ENCODE measurements around the gene OR2C3. TPM values are rescaled to one million over a fixed set of nuclear protein-coding genes. Genes with fewer than 3 reads are reported as not detected.
"Not testable (repeated sequence)": the region's sequence is repeated elsewhere in the genome, so short reads cannot be mapped to it uniquely, and the experiment has no call there.

The OR2C3 gene
- total RNA-seq, 2 experiments from 2014 or later, result not detected

DNA sequence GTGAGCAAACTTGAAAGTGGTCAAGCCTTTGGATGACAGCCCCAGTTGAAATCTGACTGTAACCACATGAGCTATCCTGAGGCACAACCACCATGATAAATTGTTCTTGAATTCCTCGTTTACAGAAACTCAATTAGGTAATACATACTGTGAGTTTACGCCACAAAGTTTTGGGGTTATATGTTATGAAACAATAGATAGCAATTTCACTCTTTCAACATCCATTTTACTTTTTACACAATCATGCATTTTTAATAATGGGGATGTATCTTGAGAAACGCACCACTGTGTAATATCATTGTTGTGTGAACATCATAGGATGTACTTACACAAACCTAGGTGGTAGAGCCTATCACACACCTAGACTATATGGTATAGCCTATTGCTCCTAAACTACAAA is 35.4 kb downstream of the OR2C3 start:
- POLR2A ChIA-PET, result no interaction called here
- H3K36me3 Mint-ChIP-seq (ENCODE audit: low read depth), result no peaks in the 10 kb centered on the region
- H3K9me3 Mint-ChIP-seq (ENCODE audit: insufficient read depth), result no peaks in the 10 kb centered on the region
- CTCF ChIA-PET, result interaction anchor here (1.5 kb wide), 1 partner anchor 16 kb away, joined by 3 read pairs; no protein-coding TSS in a partner anchor
- peaks cover 13% of the 10 kb centered on the region for H3K27me3 Mint-ChIP-seq (ENCODE audit: low read depth)
- ATAC-seq, result no peak
- no peak overlapping the region for H3K27ac Mint-ChIP-seq
- no peaks in the 10 kb centered on the region for H3K4me1 Mint-ChIP-seq (ENCODE audit: low read depth)
- H3K4me3 Mint-ChIP-seq, result no peak overlapping the region
- DNase-seq, result no peak

DNA sequence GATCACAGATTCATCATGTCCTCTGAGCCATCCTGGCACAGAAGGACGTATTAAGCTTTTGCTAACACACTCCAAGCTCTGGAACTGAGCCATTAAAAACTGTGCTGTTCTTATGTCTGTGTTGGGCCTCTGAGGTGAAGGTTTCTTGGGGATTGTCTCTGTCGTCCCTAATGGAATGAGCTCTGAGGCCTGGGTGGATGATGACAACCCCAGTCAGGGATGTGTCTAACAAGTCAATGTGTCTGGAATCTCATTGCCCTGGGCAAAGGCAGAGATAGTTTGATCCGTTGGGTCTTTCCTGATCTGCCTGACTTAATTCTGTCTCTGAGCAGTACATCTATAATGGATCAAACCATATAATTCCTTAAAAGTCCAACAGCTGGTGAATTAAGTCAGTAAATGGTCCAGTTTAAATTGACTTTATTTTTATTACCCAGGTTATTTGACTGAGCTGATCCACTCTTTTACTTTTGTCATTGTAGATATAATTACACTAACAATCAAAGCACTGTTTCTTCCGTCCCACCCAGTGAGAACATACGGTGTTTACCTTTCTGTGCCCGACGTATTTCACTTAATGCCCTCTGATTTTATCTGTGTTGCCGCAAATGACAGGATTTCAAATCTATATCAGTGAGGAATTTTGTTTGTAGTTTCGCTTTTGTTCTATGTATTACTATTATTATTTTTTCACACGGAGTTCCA is 39.5 kb downstream of the OR2C3 start:
- Mint-ChIP-seq H3K27me3 (ENCODE audit: low read depth) (peaks cover 19% of the 10 kb centered on the region), H3K4me3 (no peak overlapping the region), H3K36me3 (ENCODE audit: low read depth) (no peaks in the 10 kb centered on the region), H3K9me3 (ENCODE audit: insufficient read depth) (no peaks in the 10 kb centered on the region), H3K4me1 (ENCODE audit: low read depth) (no peaks in the 10 kb centered on the region), H3K27ac (no peak overlapping the region)
- POLR2A ChIA-PET, result no interaction called here
- CTCF ChIA-PET, result interaction anchor here (1.3 kb wide), 1 partner anchor 124 kb away, joined by 3 read pairs; no protein-coding TSS in a partner anchor
- ATAC-seq (no peak), DNase-seq (no peak)

DNA sequence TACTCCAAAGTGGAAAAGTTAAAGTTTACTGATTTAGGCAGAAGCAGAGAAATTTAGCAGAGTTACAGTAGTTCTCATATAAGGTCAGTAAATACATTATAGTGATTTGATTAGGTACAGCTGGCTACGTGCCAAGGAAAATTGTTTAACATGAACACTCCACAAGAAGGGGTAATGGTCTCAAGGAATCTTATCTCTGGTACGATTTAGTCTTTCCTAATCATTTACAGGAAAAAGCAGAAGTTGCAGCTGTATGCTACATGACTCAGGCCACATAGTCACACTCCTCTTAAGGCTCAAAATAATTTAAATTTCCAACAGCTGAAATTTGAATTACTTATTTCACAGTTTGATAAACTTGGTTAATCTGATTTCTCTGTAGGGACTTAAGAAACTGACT is 41.5 kb downstream of the OR2C3 start:
- H3K36me3 Mint-ChIP-seq (ENCODE audit: low read depth), result no peaks in the 10 kb centered on the region
- H3K27me3 Mint-ChIP-seq (ENCODE audit: low read depth), result peaks cover 21% of the 10 kb centered on the region
- no peak overlapping the region for H3K27ac Mint-ChIP-seq
- H3K4me1 Mint-ChIP-seq (ENCODE audit: low read depth), result no peaks in the 10 kb centered on the region
- no peaks in the 10 kb centered on the region for H3K9me3 Mint-ChIP-seq (ENCODE audit: insufficient read depth)
- no peak for ATAC-seq
- DNase-seq, result no peak
- H3K4me3 Mint-ChIP-seq, result no peak overlapping the region
- CTCF ChIA-PET, result no interaction called here
- POLR2A ChIA-PET, result interaction anchor here (0.9 kb wide), 1 partner anchor 9 kb away, joined by 4 read pairs; no protein-coding TSS in a partner anchor

DNA sequence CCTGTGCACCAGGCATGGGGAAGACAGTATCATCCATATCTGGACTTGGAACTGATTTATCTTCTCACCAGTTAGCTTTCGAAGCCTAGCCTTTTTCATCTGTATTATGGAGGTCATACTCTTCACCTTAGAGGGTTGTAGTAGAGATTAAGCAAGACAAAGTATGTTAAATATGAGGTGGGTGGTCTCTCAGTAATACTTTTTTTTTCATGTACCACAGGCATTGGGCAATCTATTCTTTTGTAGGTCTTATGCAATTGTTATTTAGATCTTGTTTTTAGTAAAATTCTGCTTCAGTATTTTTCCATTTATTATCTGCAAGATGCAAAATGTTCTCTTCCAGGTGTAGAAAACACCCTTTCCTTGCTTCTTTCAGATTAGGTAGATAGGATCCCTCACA is 43.1 kb downstream of the OR2C3 start:
- ChIA-PET POLR2A (no interaction called here), CTCF (no interaction called here)

DNA sequence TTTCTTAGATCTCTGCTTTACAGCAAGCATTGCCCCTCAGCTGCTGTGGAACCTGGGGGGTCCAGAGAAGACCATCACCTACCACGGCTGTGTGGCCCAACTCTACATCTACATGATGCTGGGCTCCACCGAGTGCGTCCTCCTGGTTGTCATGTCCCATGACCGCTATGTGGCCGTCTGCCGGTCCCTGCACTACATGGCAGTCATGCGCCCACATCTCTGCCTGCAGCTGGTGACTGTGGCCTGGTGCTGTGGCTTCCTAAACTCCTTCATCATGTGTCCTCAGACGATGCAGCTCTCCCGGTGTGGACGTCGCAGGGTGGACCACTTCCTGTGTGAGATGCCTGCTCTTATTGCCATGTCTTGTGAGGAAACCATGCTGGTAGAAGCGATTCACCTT is 44.9 kb downstream of the OR2C3 start:
- no peaks in the 10 kb centered on the region for H3K36me3 Mint-ChIP-seq (ENCODE audit: low read depth)
- H3K4me1 Mint-ChIP-seq (ENCODE audit: low read depth), result no peaks in the 10 kb centered on the region
- ChIA-PET CTCF (interaction anchor here (6.9 kb wide), 1 partner anchor 101 kb away, joined by 62 read pairs; no protein-coding TSS in a partner anchor), POLR2A (no interaction called here)
- no peak for ATAC-seq
- H3K9me3 Mint-ChIP-seq (ENCODE audit: insufficient read depth), result no peaks in the 10 kb centered on the region
- no peak overlapping the region for H3K4me3 Mint-ChIP-seq
- DNase-seq, result no peak
- peaks cover 24% of the 10 kb centered on the region for H3K27me3 Mint-ChIP-seq (ENCODE audit: low read depth)
- no peak overlapping the region for H3K27ac Mint-ChIP-seq

More for the DNA sequence above, 43.1 kb downstream of the OR2C3 start:
- Mint-ChIP-seq H3K4me3 (no peak overlapping the region), H3K4me1 (ENCODE audit: low read depth) (no peaks in the 10 kb centered on the region), H3K9me3 (ENCODE audit: insufficient read depth) (no peaks in the 10 kb centered on the region), H3K27me3 (ENCODE audit: low read depth) (peaks cover 25% of the 10 kb centered on the region), H3K27ac (no peak overlapping the region), H3K36me3 (ENCODE audit: low read depth) (no peaks in the 10 kb centered on the region)
- ATAC-seq, result no peak
- DNase-seq, result no peak

DNA sequence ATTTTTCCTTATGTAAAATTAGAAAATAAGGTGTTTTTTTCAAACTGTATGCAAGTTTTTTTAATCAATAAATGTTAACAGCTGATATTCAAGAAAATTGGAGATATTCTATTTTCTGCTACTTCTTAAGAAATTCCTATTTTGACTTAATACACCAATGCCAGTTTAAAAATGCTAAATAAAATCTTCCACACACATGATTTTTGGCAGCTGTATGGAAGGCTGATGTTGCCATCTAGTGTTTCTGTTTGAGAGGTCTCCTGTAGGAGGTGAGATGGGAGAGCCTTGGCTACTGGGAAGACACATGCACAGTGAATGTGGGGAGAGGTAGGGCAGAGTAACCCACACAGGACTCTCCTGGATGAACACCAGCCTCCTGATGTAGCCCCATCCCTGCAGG is 49.2 kb downstream of the OR2C3 start:
- Mint-ChIP-seq H3K4me3 (no peak overlapping the region), H3K27me3 (ENCODE audit: low read depth) (peaks cover 15% of the 10 kb centered on the region), H3K4me1 (ENCODE audit: low read depth) (no peaks in the 10 kb centered on the region), H3K36me3 (ENCODE audit: low read depth) (no peaks in the 10 kb centered on the region), H3K27ac (no peak overlapping the region), H3K9me3 (ENCODE audit: insufficient read depth) (no peaks in the 10 kb centered on the region)
- DNase-seq (peak; percentile 41), ATAC-seq (peak; percentile 69)
- ChIA-PET POLR2A (interaction anchor here (1.0 kb wide), 1 partner anchor 97 kb away, joined by 3 read pairs; no protein-coding TSS in a partner anchor), CTCF (interaction anchor here (0.7 to 6.9 kb wide), 7 partner anchors 93 to 143 kb away, joined by 3 to 62 read pairs (median 4); no protein-coding TSS in a partner anchor)

DNA sequence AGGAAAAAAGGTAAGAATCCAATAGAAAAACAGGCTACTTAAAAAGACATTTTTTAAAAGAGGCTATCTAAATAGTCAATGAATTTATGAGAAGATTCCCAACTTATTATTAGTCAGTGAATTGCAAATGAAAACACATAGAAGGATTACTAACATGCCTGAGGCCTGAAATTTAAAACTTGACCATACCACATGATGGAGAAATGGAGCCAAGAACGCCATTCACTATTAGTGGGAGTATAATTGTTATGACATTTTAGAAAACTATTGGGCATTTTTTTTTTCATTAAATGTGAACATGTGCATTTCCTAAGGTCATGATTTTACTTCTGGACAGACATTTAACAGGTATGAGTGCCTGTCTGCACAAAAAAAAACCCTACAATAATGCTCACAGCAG is 53.5 kb downstream of the OR2C3 start:
- CTCF ChIA-PET, result no interaction called here
- POLR2A ChIA-PET, result no interaction called here

DNA sequence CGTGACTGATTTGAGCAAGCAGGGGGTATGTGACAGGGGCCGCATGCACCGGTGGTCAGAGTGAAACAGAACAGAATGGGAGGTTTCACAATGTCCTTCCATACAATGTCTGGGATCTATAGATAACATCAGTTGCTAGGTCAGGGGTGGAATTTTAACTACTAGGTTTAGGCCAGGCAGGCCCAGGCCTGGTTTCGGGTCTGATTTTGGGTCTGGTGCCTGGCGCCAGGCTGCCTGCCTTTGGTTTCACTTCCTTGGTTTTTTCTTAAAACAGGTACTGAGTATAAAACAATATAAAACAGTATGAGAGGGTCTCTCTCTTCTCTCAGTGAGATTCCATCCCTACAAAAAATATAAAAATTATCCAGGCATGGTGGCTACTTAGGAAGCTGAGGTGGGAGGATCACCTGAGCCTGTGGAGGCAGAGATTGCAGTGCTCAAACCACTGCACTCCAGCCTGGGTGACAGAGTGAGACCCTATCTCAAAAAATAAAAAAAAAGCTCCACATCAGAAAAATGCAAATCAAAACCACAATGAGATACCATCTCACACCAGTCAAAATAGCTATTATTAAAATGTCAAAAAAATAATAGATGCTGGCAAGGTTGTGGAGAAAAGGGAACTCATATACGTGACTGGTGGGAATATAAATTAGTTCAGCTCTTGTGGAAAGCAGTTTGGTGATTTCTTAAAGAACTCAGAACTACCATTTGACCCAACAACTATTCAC is 59.7 kb downstream of the OR2C3 start:
- CTCF ChIA-PET, result interaction anchor here (0.9 kb wide), 1 partner anchor 87 kb away, joined by 3 read pairs; no protein-coding TSS in a partner anchor
- H3K4me3 Mint-ChIP-seq; POLR2A ChIA-PET; H3K9me3 Mint-ChIP-seq (ENCODE audit: insufficient read depth); ATAC-seq; DNase-seq; H3K4me1 Mint-ChIP-seq (ENCODE audit: low read depth); H3K27ac Mint-ChIP-seq; H3K36me3 Mint-ChIP-seq (ENCODE audit: low read depth); H3K27me3 Mint-ChIP-seq (ENCODE audit: low read depth): not testable (repeated sequence)

More for the DNA sequence above, 53.5 kb downstream of the OR2C3 start:
- H3K27ac Mint-ChIP-seq, result no peak overlapping the region
- H3K27me3 Mint-ChIP-seq (ENCODE audit: low read depth), result peaks cover 3% of the 10 kb centered on the region
- no peak overlapping the region for H3K4me3 Mint-ChIP-seq
- H3K4me1 Mint-ChIP-seq (ENCODE audit: low read depth), result no peaks in the 10 kb centered on the region
- no peak for DNase-seq
- H3K9me3 Mint-ChIP-seq (ENCODE audit: insufficient read depth), result no peaks in the 10 kb centered on the region
- ATAC-seq, result no peak
- H3K36me3 Mint-ChIP-seq (ENCODE audit: low read depth), result no peaks in the 10 kb centered on the region

DNA sequence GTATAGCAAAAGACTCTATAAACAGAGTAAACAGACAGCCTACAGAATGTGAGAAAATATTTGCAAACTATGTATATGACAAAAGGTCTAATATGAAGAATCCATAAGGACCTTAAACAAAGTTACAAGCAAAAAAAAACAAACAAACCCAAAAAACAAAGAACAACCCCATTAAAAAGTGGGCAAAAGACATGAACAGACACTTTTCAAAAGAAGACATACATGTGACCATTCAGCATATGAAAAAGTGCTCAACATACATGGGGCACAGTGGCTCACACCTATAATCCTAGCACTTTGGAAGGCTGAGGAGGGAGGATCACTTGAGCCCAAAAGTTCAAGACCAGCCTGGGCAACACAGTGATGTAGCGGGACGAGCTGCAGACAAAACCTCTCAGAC is 60.4 kb downstream of the OR2C3 start:
- DNase-seq (no peak), ATAC-seq (no peak)
- peaks cover 2% of the 10 kb centered on the region for H3K27me3 Mint-ChIP-seq (ENCODE audit: low read depth)
- CTCF ChIA-PET, result interaction anchor here (0.9 kb wide), 1 partner anchor 86 kb away, joined by 3 read pairs; no protein-coding TSS in a partner anchor
- no peak overlapping the region for H3K27ac Mint-ChIP-seq
- no peaks in the 10 kb centered on the region for H3K9me3 Mint-ChIP-seq (ENCODE audit: insufficient read depth)
- POLR2A ChIA-PET, result no interaction called here
- no peak overlapping the region for H3K4me3 Mint-ChIP-seq
- no peaks in the 10 kb centered on the region for H3K36me3 Mint-ChIP-seq (ENCODE audit: low read depth)
- no peaks in the 10 kb centered on the region for H3K4me1 Mint-ChIP-seq (ENCODE audit: low read depth)

Other genes starting within 250 kb of the OR2C3 start
- 10 to 100 TPM; 20.5 to 22.0 TPM for gene ZNF496, start 204.6 kb downstream of the OR2C3 start, total RNA-seq
- gene NLRP3, start 120.3 kb downstream of the OR2C3 start, total RNA-seq, result 1 to 10 TPM; 4.5 to 4.7 TPM
- not detected for gene OR2B11, start 78.3 kb downstream of the OR2C3 start, total RNA-seq
- not detected for gene GCSAML, start 12.7 kb upstream of the OR2C3 start, total RNA-seq
- gene OR2G2, start 51.9 kb upstream of the OR2C3 start, total RNA-seq, result not detected
- gene OR2G3, start 69.1 kb upstream of the OR2C3 start, total RNA-seq, result not detected
- not detected for gene OR13G1, start 143.3 kb upstream of the OR2C3 start, total RNA-seq
- not detected for gene OR6F1, start 180.2 kb upstream of the OR2C3 start, total RNA-seq
- gene OR14K1, start 202.2 kb upstream of the OR2C3 start, total RNA-seq, result not detected
- not detected for gene OR14A2, start 211.7 kb upstream of the OR2C3 start, total RNA-seq
- not detected for gene OR1C1, start 224.1 kb upstream of the OR2C3 start, total RNA-seq

Measured in activated CD8-positive, alpha-beta T cell treated with anti-CD3 and anti-CD28 coated beads, Interleukin-2, amount 10 ng/mL, durations not matched to agents 7 days and 5 days (primary cell).